T-helper 1 cell treated with Interleukin-12 subunit alpha and Interleukin-12 subunit beta and Interleukin-4 antibody, amounts not matched to agents 30 μg/mL and 1 μg/mL, for 36 hours (primary cell): ENCODE data around the gene PRPF38B.
"Not testable (repeated sequence)": the region's sequence is repeated elsewhere in the genome, so short reads cannot be mapped to it uniquely, and the experiment has no call there.

Source experiments
- H3K27ac Mint-ChIP-seq: one replicate; pipeline ENCODE4 v1.8.0; 2021; ENCODE audit warnings: mild to moderate bottlenecking, mixed read lengths
- H3K27me3 Mint-ChIP-seq: one replicate; pipeline ENCODE4 v1.8.0; 2021; ENCODE audit warnings: low read depth, mixed read lengths
- H3K36me3 Mint-ChIP-seq: one replicate; pipeline ENCODE4 v1.8.0; 2021; ENCODE audit warnings: low read depth, mixed read lengths
- H3K4me1 Mint-ChIP-seq: one replicate; pipeline ENCODE4 v1.8.0; 2021; ENCODE audit warnings: low read depth, mixed read lengths
- H3K4me3 Mint-ChIP-seq: one replicate; pipeline ENCODE4 v1.8.0; 2021; ENCODE audit warnings: mild to moderate bottlenecking, moderate library complexity, mixed read lengths
- H3K9me3 Mint-ChIP-seq: one replicate; pipeline ENCODE4 v1.8.0; 2021; ENCODE audit warnings: mixed read lengths

PRPF38B gene

GRCh38 chr1:108699375-108700332 is 7.5 kb downstream of the PRPF38B start:
- peak overlapping the region; percentile 82 for H3K27ac Mint-ChIP-seq
- H3K36me3 Mint-ChIP-seq, result peaks cover 61% of the 10 kb centered on the region
- H3K9me3 Mint-ChIP-seq, result no peaks in the 10 kb centered on the region

DNA sequence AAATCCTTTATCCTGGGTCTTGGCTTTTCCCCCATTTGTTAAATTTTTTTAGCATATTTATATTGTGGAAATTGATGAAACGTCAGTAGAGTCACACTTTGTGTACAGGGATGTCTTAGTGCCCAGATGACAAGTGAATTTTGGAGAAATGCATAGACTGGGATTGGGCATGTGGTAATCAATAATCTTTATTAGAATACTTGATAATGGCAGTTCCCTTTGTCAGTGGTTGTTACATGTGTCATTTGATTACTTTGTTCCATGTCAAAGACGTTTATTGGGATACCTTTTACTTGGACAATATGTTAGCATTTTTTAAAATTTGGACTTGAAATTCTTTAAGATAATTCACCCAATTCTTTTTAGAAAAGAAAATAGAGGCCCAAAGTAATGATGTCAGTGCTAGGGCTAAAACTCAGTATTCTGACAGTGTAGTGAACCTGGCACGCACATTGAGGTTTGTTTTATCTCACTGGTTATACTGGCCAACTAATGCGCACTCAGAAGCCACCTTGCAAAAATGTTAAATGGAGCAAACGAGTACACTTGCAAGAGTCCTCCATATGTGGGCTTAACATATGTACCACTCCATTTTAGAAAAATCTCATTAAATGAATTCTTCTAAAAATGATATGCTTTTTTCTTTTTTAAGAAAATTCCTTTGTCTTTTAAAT is 9.2 kb downstream of the PRPF38B start:
- Mint-ChIP-seq H3K27me3 (no peaks in the 10 kb centered on the region), H3K36me3 (peaks cover 51% of the 10 kb centered on the region), H3K4me1 (peaks cover 51% of the 10 kb centered on the region), H3K4me3 (no peak overlapping the region), H3K27ac (no peak overlapping the region), H3K9me3 (no peaks in the 10 kb centered on the region)

More at GRCh38 chr1:108699375-108700332, 7.5 kb downstream of the PRPF38B start:
- Mint-ChIP-seq H3K27me3 (no peaks in the 10 kb centered on the region), H3K4me3 (peak overlapping the region; percentile 81), H3K4me1 (peaks cover 55% of the 10 kb centered on the region)

GRCh38 chr1:108702109-108702508 is 10.0 kb downstream of the PRPF38B start:
- H3K27ac Mint-ChIP-seq, H3K9me3 Mint-ChIP-seq, H3K4me3 Mint-ChIP-seq, H3K27me3 Mint-ChIP-seq: not testable (repeated sequence)
- peaks cover 46% of the 10 kb centered on the region for H3K36me3 Mint-ChIP-seq
- peaks cover 44% of the 10 kb centered on the region for H3K4me1 Mint-ChIP-seq

- Mint-ChIP-seq H3K4me3 (peak overlapping the region; percentile 77), H3K9me3 (no peaks in the 10 kb centered on the region), H3K4me1 (peaks cover 37% of the 10 kb centered on the region), H3K27ac (peak overlapping the region; percentile 96), H3K27me3 (peaks cover 6% of the 10 kb centered on the region), H3K36me3 (peaks cover 29% of the 10 kb centered on the region)
Measured at GRCh38 chr1:108703939-108704338, 11.8 kb downstream of the PRPF38B start.

GRCh38 chr1:108704496-108704895 is 12.4 kb downstream of the PRPF38B start:
- Mint-ChIP-seq H3K36me3 (peaks cover 24% of the 10 kb centered on the region), H3K9me3 (no peaks in the 10 kb centered on the region), H3K4me3 (no peak overlapping the region), H3K4me1 (peaks cover 33% of the 10 kb centered on the region), H3K27ac (peak overlapping the region; percentile 96), H3K27me3 (peaks cover 7% of the 10 kb centered on the region)

- no peak overlapping the region for H3K4me3 Mint-ChIP-seq
- H3K36me3 Mint-ChIP-seq, result peaks cover 11% of the 10 kb centered on the region
- peaks cover 31% of the 10 kb centered on the region for H3K4me1 Mint-ChIP-seq
- peaks cover 16% of the 10 kb centered on the region for H3K27me3 Mint-ChIP-seq
- no peaks in the 10 kb centered on the region for H3K9me3 Mint-ChIP-seq
- no peak overlapping the region for H3K27ac Mint-ChIP-seq
Measured at GRCh38 chr1:108706643-108707042, 14.5 kb downstream of the PRPF38B start.

- Mint-ChIP-seq H3K36me3 (no peaks in the 10 kb centered on the region), H3K9me3 (no peaks in the 10 kb centered on the region), H3K27me3 (peaks cover 32% of the 10 kb centered on the region), H3K4me1 (peaks cover 24% of the 10 kb centered on the region), H3K27ac (no peak overlapping the region), H3K4me3 (no peak overlapping the region)
Measured at GRCh38 chr1:108708691-108709660, 16.9 kb downstream of the PRPF38B start.

- H3K4me1 Mint-ChIP-seq, result peaks cover 13% of the 10 kb centered on the region
- no peak within 1 kb of the TSS for H3K27ac Mint-ChIP-seq
- no peaks in the 10 kb centered on the region for H3K36me3 Mint-ChIP-seq
- H3K27me3 Mint-ChIP-seq, result peaks cover 29% of the 10 kb centered on the region
- H3K4me3 Mint-ChIP-seq, result no peak within 1 kb of the TSS
- H3K9me3 Mint-ChIP-seq, result no peaks in the 10 kb centered on the region
Measured at GRCh38 chr1:108712606-108713150, 20.6 kb downstream of the PRPF38B start, which contains the start of gene FNDC7. Gene FNDC7 (plus strand): TSS chr1:108712908. CDS start chr1:108712934, 26 bp downstream.

- H3K4me1 Mint-ChIP-seq, result no peaks in the 10 kb centered on the region
- peaks cover 23% of the 10 kb centered on the region for H3K27me3 Mint-ChIP-seq
- H3K4me3 Mint-ChIP-seq, result no peak overlapping the region
- no peak overlapping the region for H3K27ac Mint-ChIP-seq
- H3K36me3 Mint-ChIP-seq, result no peaks in the 10 kb centered on the region
- H3K9me3 Mint-ChIP-seq, result no peaks in the 10 kb centered on the region
Measured at GRCh38 chr1:108715932-108716331, 23.8 kb downstream of the PRPF38B start.

GRCh38 chr1:108716437-108717230 is 24.5 kb downstream of the PRPF38B start:
- Mint-ChIP-seq H3K27ac (no peak overlapping the region), H3K9me3 (no peaks in the 10 kb centered on the region), H3K36me3 (no peaks in the 10 kb centered on the region), H3K4me1 (no peaks in the 10 kb centered on the region), H3K4me3 (no peak overlapping the region), H3K27me3 (peaks cover 19% of the 10 kb centered on the region)

DNA sequence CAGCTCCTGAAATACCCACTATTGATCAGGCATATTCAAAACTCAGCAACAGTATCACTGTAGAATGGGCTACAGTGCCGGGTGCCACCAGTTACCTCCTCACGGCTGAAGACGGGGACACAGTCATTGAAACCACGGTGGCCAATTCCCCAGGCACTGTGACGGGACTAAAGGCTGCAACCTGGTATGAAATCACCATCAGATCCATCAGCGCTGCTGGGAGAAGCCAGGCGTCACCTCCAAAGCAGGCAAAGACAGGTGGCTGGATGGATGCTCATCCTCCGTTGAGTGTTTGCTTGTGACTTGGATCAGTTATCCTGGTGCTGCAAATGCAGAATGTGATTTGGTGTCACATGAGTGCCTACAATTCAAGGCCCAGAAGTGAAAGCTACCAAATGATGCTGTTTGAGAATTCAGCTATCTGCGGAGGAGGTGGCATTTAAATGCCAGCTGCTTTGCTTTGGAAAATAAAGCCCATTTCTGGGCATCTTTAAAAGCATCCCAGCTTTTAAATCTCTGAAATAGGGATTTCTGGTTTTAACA is 25.7 kb downstream of the PRPF38B start:
- Mint-ChIP-seq H3K27me3 (peaks cover 12% of the 10 kb centered on the region), H3K4me1 (peaks cover 3% of the 10 kb centered on the region), H3K9me3 (no peaks in the 10 kb centered on the region), H3K27ac (no peak overlapping the region), H3K36me3 (no peaks in the 10 kb centered on the region), H3K4me3 (no peak overlapping the region)

DNA sequence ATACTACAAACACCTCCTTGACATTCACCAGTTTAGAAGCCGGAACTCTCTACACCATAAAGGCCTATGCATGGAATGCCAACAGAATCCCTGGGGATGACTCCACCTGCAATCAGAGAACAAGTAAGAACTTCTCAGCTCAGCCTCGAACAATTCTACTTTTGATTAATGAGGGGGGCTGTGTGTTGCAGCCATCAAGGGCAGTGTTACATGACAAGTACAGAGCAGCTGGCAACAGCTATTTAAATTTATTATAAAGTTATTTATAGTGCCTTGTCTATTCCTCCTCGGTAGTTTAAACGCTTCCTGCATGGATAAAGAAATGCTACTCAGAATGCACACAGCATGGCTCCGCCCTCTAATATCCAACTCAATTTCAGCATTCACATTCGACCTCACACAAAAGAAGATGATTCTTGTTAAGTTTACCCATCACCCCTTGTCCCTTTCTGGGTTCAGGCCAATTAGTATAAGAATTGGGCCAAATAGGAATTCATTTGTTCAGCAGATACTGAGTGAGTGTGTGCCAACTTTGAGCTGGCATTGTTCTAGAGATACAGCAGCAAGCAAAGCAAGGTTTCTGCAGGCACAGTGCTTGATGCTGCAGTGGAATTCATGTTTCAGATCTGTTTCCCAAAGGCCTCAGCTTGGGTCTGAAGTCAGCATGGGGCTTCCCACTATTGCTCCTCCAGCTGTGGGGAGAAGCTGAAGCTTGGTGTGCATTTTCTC is 27.0 kb downstream of the PRPF38B start:
- Mint-ChIP-seq H3K27me3 (peaks cover 7% of the 10 kb centered on the region), H3K4me3 (no peak overlapping the region), H3K27ac (no peak overlapping the region), H3K9me3 (no peaks in the 10 kb centered on the region), H3K4me1 (peaks cover 3% of the 10 kb centered on the region), H3K36me3 (no peaks in the 10 kb centered on the region)
